ENCODE results near the gene RNF169. TPM values are rescaled to one million over a fixed set of nuclear protein-coding genes. Genes with fewer than 3 reads are reported as not detected.

Gene RNF169
- total RNA-seq, 1 experiment from 2014 or later: 28.0 TPM

- H3K36me3 Mint-ChIP-seq (ENCODE audit: insufficient read depth, unreplicated experiment): no peaks in the 10 kb centered on the region
- no TSS peak for BruUV-seq (replicated peaks)
- H3K27me3 Mint-ChIP-seq (ENCODE audit: insufficient read depth, unreplicated experiment): peaks cover 8% of the 10 kb centered on the region
- CTCF ChIA-PET: no interaction called here
- H3K27ac Mint-ChIP-seq (ENCODE audit: unreplicated experiment): no peak overlapping the region
- TF ChIP-seq CTCF (IDR thresholded peaks at IDR 0.05; ENCODE audit: insufficient read depth in 1 of 2, low read depth in 1 of 2, low read length in 1 of 2, severe bottlenecking in 1 of 2, unreplicated experiment in 1 of 2): no peak
- H3K9me3 Mint-ChIP-seq (ENCODE audit: unreplicated experiment): no peaks in the 10 kb centered on the region
- POLR2A ChIA-PET: no interaction called here
- Histone ChIP-seq H3K4me1 (peaks cover 13% of the 10 kb centered on the region), H3K9me3 (peaks cover 5% of the 10 kb centered on the region), H3K4me3 (ENCODE audit: low read depth, low read length) (no peak overlapping the region), H3K27me3 (replicated peaks; ENCODE audit: control insufficient read depth, insufficient read depth, low read length) (no peaks in the 10 kb centered on the region), H3K36me3 (ENCODE audit: control insufficient read depth, insufficient read depth, low read length) (no peaks in the 10 kb centered on the region)
- H3K4me3 Mint-ChIP-seq (ENCODE audit: unreplicated experiment): no peak overlapping the region
- peaks cover 21% of the 10 kb centered on the region for H3K4me1 Mint-ChIP-seq (ENCODE audit: low read depth, unreplicated experiment)
- intact Hi-C loops (cut with micrococcal nuclease; ENCODE audit: unreplicated experiment): no loop called here
- no peak for DNase-seq
Observed at GRCh38 chr11:74736031-74736430, 12.6 kb upstream of the RNF169 start.

- ChIA-PET POLR2A (interaction anchor here (0.5 kb wide), 1 partner anchor 11 kb away, joined by 7 read pairs; no protein-coding TSS in a partner anchor), CTCF (interaction anchor here (0.7 to 3.2 kb wide), 10 partner anchors 9 to 67 kb away, joined by 3 to 48 read pairs (median 5); partner anchors contain the start of gene RNF169)
- H3K36me3 Mint-ChIP-seq (ENCODE audit: insufficient read depth, unreplicated experiment): no peaks in the 10 kb centered on the region
- H3K9me3 Mint-ChIP-seq (ENCODE audit: unreplicated experiment): peaks cover 9% of the 10 kb centered on the region
- peak; percentile 75 to 82 for DNase-seq
- no TSS peak for BruUV-seq (replicated peaks)
- no peaks in the 10 kb centered on the region for H3K27me3 ChIP-seq (replicated peaks; ENCODE audit: control insufficient read depth, insufficient read depth, low read length)
- no peak overlapping the region for H3K4me3 ChIP-seq (ENCODE audit: low read depth, low read length)
- intact Hi-C loops (cut with micrococcal nuclease; ENCODE audit: unreplicated experiment): loop anchor here (1.0 kb wide), 2 partner anchors 9 to 37 kb away; partner anchors contain the start of gene RNF169
- TF ChIP-seq CTCF (IDR thresholded peaks at IDR 0.05; ENCODE audit: insufficient read depth in 1 of 2, low read depth in 1 of 2, low read length in 1 of 2, severe bottlenecking in 1 of 2, unreplicated experiment in 1 of 2): peak; percentile 93 to 95
- no peaks in the 10 kb centered on the region for H3K27me3 Mint-ChIP-seq (ENCODE audit: insufficient read depth, unreplicated experiment)
- H3K36me3 ChIP-seq (ENCODE audit: control insufficient read depth, insufficient read depth, low read length): no peaks in the 10 kb centered on the region
- H3K27ac Mint-ChIP-seq (ENCODE audit: unreplicated experiment): no peak overlapping the region
- H3K9me3 ChIP-seq: peaks cover 5% of the 10 kb centered on the region
- H3K4me3 Mint-ChIP-seq (ENCODE audit: unreplicated experiment): no peak overlapping the region
- no peaks in the 10 kb centered on the region; the same call in 1 of the 2 replicates for H3K4me1 ChIP-seq
- peaks cover 5% of the 10 kb centered on the region for H3K4me1 Mint-ChIP-seq (ENCODE audit: low read depth, unreplicated experiment)
Observed at GRCh38 chr11:74739546-74740270, 8.9 kb upstream of the RNF169 start.

GRCh38 chr11:74742070-74742469 lies 6.6 kb upstream of the RNF169 start:
- no peak for DNase-seq
- intact Hi-C loops (cut with micrococcal nuclease; ENCODE audit: unreplicated experiment): no loop called here
- peaks cover 9% of the 10 kb centered on the region for H3K9me3 Mint-ChIP-seq (ENCODE audit: unreplicated experiment)

More at GRCh38 chr11:74742070-74742469, 6.6 kb upstream of the RNF169 start:
- H3K4me1 Mint-ChIP-seq (ENCODE audit: low read depth, unreplicated experiment): no peaks in the 10 kb centered on the region
- H3K4me3 ChIP-seq (ENCODE audit: low read depth, low read length): no peak overlapping the region
- H3K27ac Mint-ChIP-seq (ENCODE audit: unreplicated experiment): no peak overlapping the region
- no peaks in the 10 kb centered on the region for H3K4me1 ChIP-seq
- CTCF ChIA-PET: no interaction called here
- H3K36me3 Mint-ChIP-seq (ENCODE audit: insufficient read depth, unreplicated experiment): no peaks in the 10 kb centered on the region
- no TSS peak for BruUV-seq (replicated peaks)
- H3K27me3 Mint-ChIP-seq (ENCODE audit: insufficient read depth, unreplicated experiment): no peaks in the 10 kb centered on the region
- POLR2A ChIA-PET: no interaction called here
- H3K36me3 ChIP-seq (ENCODE audit: control insufficient read depth, insufficient read depth, low read length): no peaks in the 10 kb centered on the region
- no peak for TF ChIP-seq CTCF (IDR thresholded peaks at IDR 0.05; ENCODE audit: insufficient read depth in 1 of 2, low read depth in 1 of 2, low read length in 1 of 2, severe bottlenecking in 1 of 2, unreplicated experiment in 1 of 2)
- H3K9me3 ChIP-seq: peaks cover 5% of the 10 kb centered on the region
- H3K4me3 Mint-ChIP-seq (ENCODE audit: unreplicated experiment): no peak overlapping the region
- H3K27me3 ChIP-seq (replicated peaks; ENCODE audit: control insufficient read depth, insufficient read depth, low read length): no peaks in the 10 kb centered on the region
